GM23338 (cell line): ENCODE data around the gene MLX. TPM values are rescaled to one million over a fixed set of nuclear protein-coding genes. Genes with fewer than 3 reads are reported as not detected.

Source experiments
- ATAC-seq: fragments of 200-7000 bp; cut with Tn5 transposase; 3 replicates; pipeline ENCODE4 v1.9.1; 2020
- DNase-seq: peaks from one replicate; pipeline ENCODE4 v3.0.0-alpha.2; 2015; ENCODE audit warnings: low spot score
- H2AFZ ChIP-seq: fragments of 200-600 bp; sonication (generic); 2 replicates; pipeline ENCODE4 v1.8.0; 2016; ENCODE audit warnings: antibody characterized with exemption, mild to moderate bottlenecking, moderate library complexity
- H3F3A ChIP-seq: fragments of 200-600 bp; sonication (generic); replicated peaks from 2 replicates; pipeline ENCODE4 v1.8.0; 2017; ENCODE audit warnings: antibody characterized with exemption, mixed run types, low read depth
- H3K27ac ChIP-seq: fragments of 200-600 bp; sonication (generic); 2 replicates; pipeline ENCODE4 v1.6.1; 2016; ENCODE audit warnings: low read depth
- H3K27me3 ChIP-seq: fragments of 200-600 bp; sonication (generic); 2 replicates; pipeline ENCODE4 v1.8.0; 2016; ENCODE audit warnings: mild to moderate bottlenecking, mixed run types, moderate library complexity; ENCODE audit not compliant: insufficient read depth
- H3K36me3 ChIP-seq: fragments of 200-600 bp; sonication (generic); 2 replicates; pipeline ENCODE4 v1.8.0; 2016; ENCODE audit warnings: mild to moderate bottlenecking; ENCODE audit not compliant: insufficient read depth
- H3K4me1 ChIP-seq: fragments of 200-600 bp; sonication (generic); 2 replicates; pipeline ENCODE4 v1.8.0; 2016; ENCODE audit warnings: mild to moderate bottlenecking, moderate library complexity; ENCODE audit not compliant: insufficient read depth
- H3K4me2 ChIP-seq: fragments of 200-600 bp; sonication (generic); 2 replicates; pipeline ENCODE4 v1.7.1; 2017; ENCODE audit warnings: mixed run types
- H3K4me3 ChIP-seq: fragments of 200-600 bp; sonication (generic); 2 replicates; pipeline ENCODE4 v1.6.1; 2016; ENCODE audit warnings: mixed run types
- H3K79me2 ChIP-seq: fragments of 200-600 bp; sonication (generic); replicated peaks from 2 replicates; pipeline ENCODE4 v1.8.0; 2017; ENCODE audit warnings: mild to moderate bottlenecking; ENCODE audit not compliant: insufficient read depth
- H3K9me2 ChIP-seq: fragments of 200-600 bp; sonication (generic); 2 replicates; pipeline ENCODE4 v1.8.0; 2017; ENCODE audit not compliant: insufficient read depth
- H4K20me1 ChIP-seq: fragments of 200-600 bp; sonication (generic); replicated peaks from 2 replicates; pipeline ENCODE4 v1.8.0; 2017; ENCODE audit warnings: mild to moderate bottlenecking; ENCODE audit not compliant: insufficient read depth
- H3K27ac Mint-ChIP-seq: 2 replicates; pipeline ENCODE4 v1.8.0; 2020; ENCODE audit warnings: inconsistent platforms, mild to moderate bottlenecking, moderate library complexity, mixed read lengths
- H3K27me3 Mint-ChIP-seq: 3 replicates; pipeline ENCODE4 v1.8.0; 2022; ENCODE audit warnings: low read depth, mild to moderate bottlenecking, moderate library complexity, mixed read lengths, inconsistent platforms; ENCODE audit not compliant: insufficient read depth, poor library complexity
- H3K36me3 Mint-ChIP-seq: 3 replicates; pipeline ENCODE4 v1.8.0; 2021; ENCODE audit warnings: low read depth, mild to moderate bottlenecking, inconsistent platforms, moderate library complexity, mixed read lengths
- H3K4me1 Mint-ChIP-seq: 3 replicates; pipeline ENCODE4 v1.8.0; 2020; ENCODE audit warnings: mild to moderate bottlenecking, inconsistent platforms, mixed read lengths
- H3K4me3 Mint-ChIP-seq: 3 replicates; pipeline ENCODE4 v1.8.0; 2021; ENCODE audit warnings: moderate library complexity, mild to moderate bottlenecking, inconsistent platforms, mixed read lengths
- H3K9me3 Mint-ChIP-seq: 3 replicates; pipeline ENCODE4 v1.8.0; 2020; ENCODE audit warnings: moderate library complexity, mild to moderate bottlenecking, inconsistent platforms, mixed read lengths
- CREB1 ChIP-seq: fragments of 250-450 bp; sonication (Bioruptor Pico); IDR thresholded peaks from 2 replicates; pipeline ENCODE4 v1.5.0; 2020; ENCODE audit warnings: low read depth, mild to moderate bottlenecking, moderate library complexity
- EZH2 ChIP-seq: fragments of 200-600 bp; sonication (generic); IDR thresholded peaks from one replicate; pipeline ENCODE4 v1.8.0; 2017; ENCODE audit warnings: antibody characterized with exemption, mild to moderate bottlenecking, low read depth; ENCODE audit not compliant: unreplicated experiment
- EZH2phosphoT487 ChIP-seq: fragments of 200-600 bp; sonication (generic); IDR thresholded peaks from one replicate; pipeline ENCODE4 v1.8.1; 2018; ENCODE audit warnings: antibody characterized with exemption; ENCODE audit not compliant: unreplicated experiment
- JUNB ChIP-seq: IDR thresholded peaks from one replicate; pipeline ENCODE4 v1.6.1; 2016; ENCODE audit warnings: antibody characterized with exemption; ENCODE audit not compliant: unreplicated experiment
- NANOG ChIP-seq: IDR thresholded peaks from 2 replicates; pipeline ENCODE4 v1.6.1; 2016; ENCODE audit warnings: antibody characterized with exemption, borderline replicate concordance
- POLR2AphosphoS5 ChIP-seq: IDR thresholded peaks from 2 replicates; pipeline ENCODE4 v1.6.1; 2016; ENCODE audit warnings: antibody characterized with exemption, low read depth
- STAT1 ChIP-seq: IDR thresholded peaks from one replicate; pipeline ENCODE4 v1.6.1; 2016; ENCODE audit warnings: antibody characterized with exemption; ENCODE audit not compliant: unreplicated experiment
- ZNF114 ChIP-seq: fragments of 250-450 bp; sonication (Bioruptor Pico); IDR thresholded peaks from 2 replicates; pipeline ENCODE4 v1.5.0; 2020; ENCODE audit warnings: mild to moderate bottlenecking, moderate library complexity
- ZNF331 ChIP-seq: fragments of 250-450 bp; sonication (Bioruptor Pico); IDR thresholded peaks from 2 replicates; pipeline ENCODE4 v1.5.0; 2020; ENCODE audit warnings: low read depth, mild to moderate bottlenecking, moderate library complexity
- polyA plus RNA-seq: library from polyadenylated mRNA; unstranded; fragments of >200 nt; fragmentation: Nextera tagmentation; extraction: Ambion mirVana; gene quantifications from 2 replicates; pipeline ENCODE4 v1.2.1, GENCODE V29; 2016
- total RNA-seq: library from RNA; depleted of rRNA; stranded (reverse); fragments of >200 nt; shearing (Covaris generic); gene quantifications from 2 replicates; pipeline ENCODE4 v1.2.3, GENCODE V29; 2014
- TF ChIP-seq, protein P1 (sequence below), 2 experiments: fragments of 200-600 bp in 1 of 2; sonication (generic) in 1 of 2; conservative IDR thresholded peaks; 2 replicates each; pipeline versions ENCODE4 v1.5.1 to v1.6.1; 2016 to 2017; ENCODE audit warnings: antibody characterized with exemption in 2 of 2, low read depth in 2 of 2, mild to moderate bottlenecking in 2 of 2, moderate library complexity in 1 of 2
- TF ChIP-seq, protein P2 (sequence below): IDR thresholded peaks from one replicate; pipeline ENCODE4 v1.6.1; 2018; ENCODE audit warnings: antibody characterized with exemption; ENCODE audit not compliant: unreplicated experiment
- TF ChIP-seq, protein P3 (sequence below): fragments of 250-450 bp; sonication (Bioruptor Pico); IDR thresholded peaks from 2 replicates; pipeline ENCODE4 v1.5.0; 2020; ENCODE audit warnings: mild to moderate bottlenecking, moderate library complexity
- TF ChIP-seq, protein P4 (sequence below): IDR thresholded peaks from 2 replicates; pipeline ENCODE4 v1.6.1; 2016; ENCODE audit warnings: antibody characterized with exemption

Gene MLX
- total and polyA plus RNA-seq, 2 experiments from 2014 or later = 33.2 to 34.1 TPM

DNA sequence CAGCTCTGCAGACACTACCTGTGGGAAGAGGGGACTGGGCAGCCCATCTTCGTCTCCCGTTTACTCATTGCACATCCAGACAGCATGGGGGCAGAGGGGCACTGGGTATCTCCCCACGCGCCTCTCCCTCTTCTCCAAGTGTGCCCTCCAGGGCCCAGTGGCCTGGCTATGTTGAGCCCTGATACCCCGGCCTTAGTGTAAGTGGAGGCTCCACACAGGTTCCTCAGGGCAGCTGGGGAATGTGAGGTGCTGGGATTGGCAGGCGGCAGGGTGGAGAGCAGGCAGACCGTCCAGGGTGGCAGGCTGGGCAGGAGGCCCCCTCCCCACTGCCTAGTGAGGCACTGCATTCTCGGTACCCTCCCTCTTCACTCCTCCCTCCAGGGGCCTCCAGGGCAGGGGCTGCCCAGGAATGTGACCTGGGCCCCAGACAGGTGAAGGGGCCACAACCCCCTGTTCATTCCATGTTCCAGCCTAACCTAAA lies 44.1 kb upstream of the MLX start:
- Histone ChIP-seq H3K27ac (no peak overlapping the region), H3K4me3 (no peak overlapping the region), H3K4me2 (no peak overlapping the region), H3K4me1 (peaks cover 23% of the 10 kb centered on the region), H3K36me3 (no peaks in the 10 kb centered on the region), H4K20me1 (peaks cover 12% of the 10 kb centered on the region), H3F3A (peaks cover 15% of the 10 kb centered on the region), H3K9me2 (no peaks in the 10 kb centered on the region), H3K27me3 (no peaks in the 10 kb centered on the region), H3K79me2 (no peaks in the 10 kb centered on the region), H2AFZ (no peak overlapping the region)
- H3K27ac Mint-ChIP-seq = no peak overlapping the region
- ATAC-seq (no peak), DNase-seq (no peak)
- peaks cover 22% of the 10 kb centered on the region for H3K36me3 Mint-ChIP-seq
- peaks cover 40% of the 10 kb centered on the region for H3K4me1 Mint-ChIP-seq
- H3K27me3 Mint-ChIP-seq = peaks cover 28% of the 10 kb centered on the region
- H3K4me3 Mint-ChIP-seq = no peak overlapping the region; the same call in 2 of the 3 replicates
- TF ChIP-seq, protein P1, sequence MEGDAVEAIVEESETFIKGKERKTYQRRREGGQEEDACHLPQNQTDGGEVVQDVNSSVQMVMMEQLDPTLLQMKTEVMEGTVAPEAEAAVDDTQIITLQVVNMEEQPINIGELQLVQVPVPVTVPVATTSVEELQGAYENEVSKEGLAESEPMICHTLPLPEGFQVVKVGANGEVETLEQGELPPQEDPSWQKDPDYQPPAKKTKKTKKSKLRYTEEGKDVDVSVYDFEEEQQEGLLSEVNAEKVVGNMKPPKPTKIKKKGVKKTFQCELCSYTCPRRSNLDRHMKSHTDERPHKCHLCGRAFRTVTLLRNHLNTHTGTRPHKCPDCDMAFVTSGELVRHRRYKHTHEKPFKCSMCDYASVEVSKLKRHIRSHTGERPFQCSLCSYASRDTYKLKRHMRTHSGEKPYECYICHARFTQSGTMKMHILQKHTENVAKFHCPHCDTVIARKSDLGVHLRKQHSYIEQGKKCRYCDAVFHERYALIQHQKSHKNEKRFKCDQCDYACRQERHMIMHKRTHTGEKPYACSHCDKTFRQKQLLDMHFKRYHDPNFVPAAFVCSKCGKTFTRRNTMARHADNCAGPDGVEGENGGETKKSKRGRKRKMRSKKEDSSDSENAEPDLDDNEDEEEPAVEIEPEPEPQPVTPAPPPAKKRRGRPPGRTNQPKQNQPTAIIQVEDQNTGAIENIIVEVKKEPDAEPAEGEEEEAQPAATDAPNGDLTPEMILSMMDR (conservative IDR thresholded peaks at IDR 0.05; ENCODE audit: low read depth in 2 of 2) = no peak
- TF ChIP-seq EZH2phosphoT487 (no peak), ZNF331 (CRISPR knock-in tag) (no peak), CREB1 (no peak), ZNF114 (CRISPR knock-in tag) (no peak), NANOG (no peak), POLR2AphosphoS5 (no peak), JUNB (no peak), STAT1 (no peak), EZH2 (no peak)
- TF ChIP-seq, protein P2, sequence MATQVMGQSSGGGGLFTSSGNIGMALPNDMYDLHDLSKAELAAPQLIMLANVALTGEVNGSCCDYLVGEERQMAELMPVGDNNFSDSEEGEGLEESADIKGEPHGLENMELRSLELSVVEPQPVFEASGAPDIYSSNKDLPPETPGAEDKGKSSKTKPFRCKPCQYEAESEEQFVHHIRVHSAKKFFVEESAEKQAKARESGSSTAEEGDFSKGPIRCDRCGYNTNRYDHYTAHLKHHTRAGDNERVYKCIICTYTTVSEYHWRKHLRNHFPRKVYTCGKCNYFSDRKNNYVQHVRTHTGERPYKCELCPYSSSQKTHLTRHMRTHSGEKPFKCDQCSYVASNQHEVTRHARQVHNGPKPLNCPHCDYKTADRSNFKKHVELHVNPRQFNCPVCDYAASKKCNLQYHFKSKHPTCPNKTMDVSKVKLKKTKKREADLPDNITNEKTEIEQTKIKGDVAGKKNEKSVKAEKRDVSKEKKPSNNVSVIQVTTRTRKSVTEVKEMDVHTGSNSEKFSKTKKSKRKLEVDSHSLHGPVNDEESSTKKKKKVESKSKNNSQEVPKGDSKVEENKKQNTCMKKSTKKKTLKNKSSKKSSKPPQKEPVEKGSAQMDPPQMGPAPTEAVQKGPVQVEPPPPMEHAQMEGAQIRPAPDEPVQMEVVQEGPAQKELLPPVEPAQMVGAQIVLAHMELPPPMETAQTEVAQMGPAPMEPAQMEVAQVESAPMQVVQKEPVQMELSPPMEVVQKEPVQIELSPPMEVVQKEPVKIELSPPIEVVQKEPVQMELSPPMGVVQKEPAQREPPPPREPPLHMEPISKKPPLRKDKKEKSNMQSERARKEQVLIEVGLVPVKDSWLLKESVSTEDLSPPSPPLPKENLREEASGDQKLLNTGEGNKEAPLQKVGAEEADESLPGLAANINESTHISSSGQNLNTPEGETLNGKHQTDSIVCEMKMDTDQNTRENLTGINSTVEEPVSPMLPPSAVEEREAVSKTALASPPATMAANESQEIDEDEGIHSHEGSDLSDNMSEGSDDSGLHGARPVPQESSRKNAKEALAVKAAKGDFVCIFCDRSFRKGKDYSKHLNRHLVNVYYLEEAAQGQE = no peak
- TF ChIP-seq, protein P3, sequence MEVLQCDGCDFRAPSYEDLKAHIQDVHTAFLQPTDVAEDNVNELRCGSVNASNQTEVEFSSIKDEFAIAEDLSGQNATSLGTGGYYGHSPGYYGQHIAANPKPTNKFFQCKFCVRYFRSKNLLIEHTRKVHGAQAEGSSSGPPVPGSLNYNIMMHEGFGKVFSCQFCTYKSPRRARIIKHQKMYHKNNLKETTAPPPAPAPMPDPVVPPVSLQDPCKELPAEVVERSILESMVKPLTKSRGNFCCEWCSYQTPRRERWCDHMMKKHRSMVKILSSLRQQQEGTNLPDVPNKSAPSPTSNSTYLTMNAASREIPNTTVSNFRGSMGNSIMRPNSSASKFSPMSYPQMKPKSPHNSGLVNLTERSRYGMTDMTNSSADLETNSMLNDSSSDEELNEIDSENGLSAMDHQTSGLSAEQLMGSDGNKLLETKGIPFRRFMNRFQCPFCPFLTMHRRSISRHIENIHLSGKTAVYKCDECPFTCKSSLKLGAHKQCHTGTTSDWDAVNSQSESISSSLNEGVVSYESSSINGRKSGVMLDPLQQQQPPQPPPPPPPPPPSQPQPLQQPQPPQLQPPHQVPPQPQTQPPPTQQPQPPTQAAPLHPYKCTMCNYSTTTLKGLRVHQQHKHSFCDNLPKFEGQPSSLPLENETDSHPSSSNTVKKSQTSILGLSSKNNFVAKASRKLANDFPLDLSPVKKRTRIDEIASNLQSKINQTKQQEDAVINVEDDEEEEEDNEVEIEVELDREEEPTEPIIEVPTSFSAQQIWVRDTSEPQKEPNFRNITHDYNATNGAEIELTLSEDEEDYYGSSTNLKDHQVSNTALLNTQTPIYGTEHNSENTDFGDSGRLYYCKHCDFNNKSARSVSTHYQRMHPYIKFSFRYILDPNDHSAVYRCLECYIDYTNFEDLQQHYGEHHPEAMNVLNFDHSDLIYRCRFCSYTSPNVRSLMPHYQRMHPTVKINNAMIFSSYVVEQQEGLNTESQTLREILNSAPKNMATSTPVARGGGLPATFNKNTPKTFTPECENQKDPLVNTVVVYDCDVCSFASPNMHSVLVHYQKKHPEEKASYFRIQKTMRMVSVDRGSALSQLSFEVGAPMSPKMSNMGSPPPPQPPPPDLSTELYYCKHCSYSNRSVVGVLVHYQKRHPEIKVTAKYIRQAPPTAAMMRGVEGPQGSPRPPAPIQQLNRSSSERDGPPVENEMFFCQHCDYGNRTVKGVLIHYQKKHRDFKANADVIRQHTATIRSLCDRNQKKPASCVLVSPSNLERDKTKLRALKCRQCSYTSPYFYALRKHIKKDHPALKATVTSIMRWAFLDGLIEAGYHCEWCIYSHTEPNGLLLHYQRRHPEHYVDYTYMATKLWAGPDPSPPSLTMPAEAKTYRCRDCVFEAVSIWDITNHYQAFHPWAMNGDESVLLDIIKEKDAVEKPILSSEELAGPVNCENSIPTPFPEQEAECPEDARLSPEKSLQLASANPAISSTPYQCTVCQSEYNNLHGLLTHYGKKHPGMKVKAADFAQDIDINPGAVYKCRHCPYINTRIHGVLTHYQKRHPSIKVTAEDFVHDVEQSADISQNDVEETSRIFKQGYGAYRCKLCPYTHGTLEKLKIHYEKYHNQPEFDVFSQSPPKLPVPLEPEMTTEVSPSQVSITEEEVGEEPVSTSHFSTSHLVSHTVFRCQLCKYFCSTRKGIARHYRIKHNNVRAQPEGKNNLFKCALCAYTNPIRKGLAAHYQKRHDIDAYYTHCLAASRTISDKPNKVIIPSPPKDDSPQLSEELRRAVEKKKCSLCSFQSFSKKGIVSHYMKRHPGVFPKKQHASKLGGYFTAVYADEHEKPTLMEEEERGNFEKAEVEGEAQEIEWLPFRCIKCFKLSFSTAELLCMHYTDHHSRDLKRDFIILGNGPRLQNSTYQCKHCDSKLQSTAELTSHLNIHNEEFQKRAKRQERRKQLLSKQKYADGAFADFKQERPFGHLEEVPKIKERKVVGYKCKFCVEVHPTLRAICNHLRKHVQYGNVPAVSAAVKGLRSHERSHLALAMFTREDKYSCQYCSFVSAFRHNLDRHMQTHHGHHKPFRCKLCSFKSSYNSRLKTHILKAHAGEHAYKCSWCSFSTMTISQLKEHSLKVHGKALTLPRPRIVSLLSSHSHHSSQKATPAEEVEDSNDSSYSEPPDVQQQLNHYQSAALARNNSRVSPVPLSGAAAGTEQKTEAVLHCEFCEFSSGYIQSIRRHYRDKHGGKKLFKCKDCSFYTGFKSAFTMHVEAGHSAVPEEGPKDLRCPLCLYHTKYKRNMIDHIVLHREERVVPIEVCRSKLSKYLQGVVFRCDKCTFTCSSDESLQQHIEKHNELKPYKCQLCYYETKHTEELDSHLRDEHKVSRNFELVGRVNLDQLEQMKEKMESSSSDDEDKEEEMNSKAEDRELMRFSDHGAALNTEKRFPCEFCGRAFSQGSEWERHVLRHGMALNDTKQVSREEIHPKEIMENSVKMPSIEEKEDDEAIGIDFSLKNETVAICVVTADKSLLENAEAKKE (CRISPR knock-in tag) = no peak
- TF ChIP-seq, protein P4, sequence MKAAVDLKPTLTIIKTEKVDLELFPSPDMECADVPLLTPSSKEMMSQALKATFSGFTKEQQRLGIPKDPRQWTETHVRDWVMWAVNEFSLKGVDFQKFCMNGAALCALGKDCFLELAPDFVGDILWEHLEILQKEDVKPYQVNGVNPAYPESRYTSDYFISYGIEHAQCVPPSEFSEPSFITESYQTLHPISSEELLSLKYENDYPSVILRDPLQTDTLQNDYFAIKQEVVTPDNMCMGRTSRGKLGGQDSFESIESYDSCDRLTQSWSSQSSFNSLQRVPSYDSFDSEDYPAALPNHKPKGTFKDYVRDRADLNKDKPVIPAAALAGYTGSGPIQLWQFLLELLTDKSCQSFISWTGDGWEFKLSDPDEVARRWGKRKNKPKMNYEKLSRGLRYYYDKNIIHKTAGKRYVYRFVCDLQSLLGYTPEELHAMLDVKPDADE = no peak
- no peaks in the 10 kb centered on the region for H3K9me3 Mint-ChIP-seq
